ENCODE data around the gene TMC3.

Gene TMC3

DNA sequence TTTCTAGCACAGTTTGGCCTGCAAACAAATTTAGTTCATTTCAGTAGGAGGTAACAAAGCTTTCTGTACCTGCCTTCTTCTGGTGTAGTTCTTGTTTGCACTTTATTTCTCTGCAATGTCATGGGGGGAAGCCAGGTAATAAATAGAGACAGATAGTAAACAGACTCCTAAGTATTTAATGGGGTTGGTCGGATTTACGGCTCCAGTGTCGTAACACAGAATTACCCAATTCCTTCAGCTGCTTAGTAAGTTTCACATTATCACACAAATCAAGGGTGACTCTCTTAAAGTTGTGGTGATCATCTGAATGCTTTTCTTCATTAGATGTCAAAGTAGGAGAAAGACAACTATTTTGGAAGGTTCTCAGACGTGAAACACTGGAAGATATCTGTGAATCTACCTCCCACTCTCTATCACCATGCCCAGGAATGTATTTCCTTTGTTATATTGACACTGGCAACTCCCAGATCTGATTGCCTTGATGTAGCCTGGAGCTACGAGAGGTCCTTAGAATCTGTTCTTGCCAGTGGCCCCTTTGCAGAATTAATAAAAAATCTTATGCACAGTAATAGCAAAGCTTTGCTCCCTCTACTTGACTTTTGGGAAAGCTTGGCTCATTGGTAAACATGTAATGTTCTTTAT lies 25.0 kb upstream of the TMC3 start:
- no peaks in the 10 kb centered on the region for H3K4me1 ChIP-seq (ENCODE audit: insufficient read depth, low read length)
- H2AFZ ChIP-seq (ENCODE audit: low read depth, low read length), result no peak overlapping the region
- H3K4me3 ChIP-seq (ENCODE audit: low read length), result no peak overlapping the region
- H3K36me3 ChIP-seq (ENCODE audit: insufficient read depth, low read length), result no peaks in the 10 kb centered on the region
- no peaks in the 10 kb centered on the region for H3K27me3 ChIP-seq (ENCODE audit: insufficient read depth, low read length)
- no peaks in the 10 kb centered on the region for H3K9me3 ChIP-seq (ENCODE audit: low read length)

GRCh38 chr15:81398456-81398855 lies 24.4 kb upstream of the TMC3 start:
- no peaks in the 10 kb centered on the region for H3K36me3 ChIP-seq (ENCODE audit: insufficient read depth, low read length)
- H2AFZ ChIP-seq (ENCODE audit: low read depth, low read length), result no peak overlapping the region
- no peaks in the 10 kb centered on the region for H3K4me1 ChIP-seq (ENCODE audit: insufficient read depth, low read length)
- H3K27me3 ChIP-seq (ENCODE audit: insufficient read depth, low read length), result no peaks in the 10 kb centered on the region
- H3K4me3 ChIP-seq (ENCODE audit: low read length), result no peak overlapping the region
- H3K9me3 ChIP-seq (ENCODE audit: low read length), result no peaks in the 10 kb centered on the region

DNA sequence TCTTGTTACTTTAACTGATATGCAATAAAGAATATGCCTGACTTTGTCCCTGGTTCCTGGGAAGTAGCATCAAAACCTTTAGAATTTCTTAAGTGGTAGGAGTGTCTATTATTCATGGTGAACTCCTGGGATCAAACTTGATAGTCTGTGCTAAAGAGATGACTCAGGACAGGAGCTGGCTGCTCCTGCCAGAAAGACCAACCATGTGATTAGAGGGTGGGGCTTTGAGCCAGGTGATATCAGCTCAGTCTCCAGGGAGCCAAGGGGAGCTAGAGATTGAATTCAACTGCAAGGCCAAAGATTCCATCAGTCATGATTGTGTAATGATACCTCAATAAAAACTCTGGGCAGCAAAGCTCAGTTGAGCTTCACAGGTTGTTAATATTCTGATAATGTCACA lies 20.6 kb upstream of the TMC3 start:
- Histone ChIP-seq H3K4me3 (ENCODE audit: low read length) (no peak overlapping the region), H2AFZ (ENCODE audit: low read depth, low read length) (no peak overlapping the region), H3K36me3 (ENCODE audit: insufficient read depth, low read length) (no peaks in the 10 kb centered on the region), H3K27me3 (ENCODE audit: insufficient read depth, low read length) (no peaks in the 10 kb centered on the region), H3K9me3 (ENCODE audit: low read length) (no peaks in the 10 kb centered on the region), H3K4me1 (ENCODE audit: insufficient read depth, low read length) (no peaks in the 10 kb centered on the region)

DNA sequence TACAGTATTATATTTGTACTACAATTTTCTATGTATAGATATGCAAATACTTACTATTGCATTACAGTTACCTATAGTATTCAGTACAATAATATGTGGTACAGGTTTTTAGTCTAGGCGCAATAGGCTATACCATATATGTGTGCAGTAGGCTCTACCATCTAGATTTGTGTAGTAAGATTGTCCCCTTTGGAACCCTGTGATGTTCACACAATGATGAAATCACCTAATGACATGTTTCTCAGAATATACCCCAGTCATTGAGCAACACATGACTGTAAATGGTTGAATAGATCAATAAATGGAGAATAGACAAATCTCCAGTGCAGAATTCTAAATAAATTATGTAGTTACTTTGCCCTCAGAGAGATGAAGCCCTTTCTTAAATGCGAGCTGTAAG lies 17.6 kb upstream of the TMC3 start:
- Histone ChIP-seq H3K27me3 (ENCODE audit: insufficient read depth, low read length) (no peaks in the 10 kb centered on the region), H2AFZ (ENCODE audit: low read depth, low read length) (no peak overlapping the region), H3K4me1 (ENCODE audit: insufficient read depth, low read length) (no peaks in the 10 kb centered on the region), H3K36me3 (ENCODE audit: insufficient read depth, low read length) (no peaks in the 10 kb centered on the region), H3K4me3 (ENCODE audit: low read length) (no peak overlapping the region), H3K9me3 (ENCODE audit: low read length) (no peaks in the 10 kb centered on the region)

DNA sequence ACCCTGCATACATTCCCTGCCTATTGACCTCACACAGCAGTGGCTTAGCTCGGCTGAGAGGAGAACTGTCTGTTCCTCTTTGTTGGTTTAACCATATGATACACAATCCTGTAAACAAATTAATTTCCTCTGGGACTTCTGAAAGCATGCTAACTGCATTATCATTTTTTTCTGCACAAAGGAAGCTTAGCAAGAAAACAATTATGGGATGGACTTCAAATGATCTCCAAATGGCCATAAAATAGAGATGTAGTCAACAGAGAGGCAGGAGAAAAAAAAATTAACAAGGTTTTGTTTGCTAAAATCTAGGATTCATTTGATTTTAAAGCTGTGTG lies 14.4 kb upstream of the TMC3 start:
- H3K4me3 ChIP-seq (ENCODE audit: low read length), result no peak overlapping the region
- H3K36me3 ChIP-seq (ENCODE audit: insufficient read depth, low read length), result no peaks in the 10 kb centered on the region
- H2AFZ ChIP-seq (ENCODE audit: low read depth, low read length), result no peak overlapping the region
- H3K4me1 ChIP-seq (ENCODE audit: insufficient read depth, low read length), result no peaks in the 10 kb centered on the region
- no peaks in the 10 kb centered on the region for H3K9me3 ChIP-seq (ENCODE audit: low read length)
- H3K27me3 ChIP-seq (ENCODE audit: insufficient read depth, low read length), result no peaks in the 10 kb centered on the region

DNA sequence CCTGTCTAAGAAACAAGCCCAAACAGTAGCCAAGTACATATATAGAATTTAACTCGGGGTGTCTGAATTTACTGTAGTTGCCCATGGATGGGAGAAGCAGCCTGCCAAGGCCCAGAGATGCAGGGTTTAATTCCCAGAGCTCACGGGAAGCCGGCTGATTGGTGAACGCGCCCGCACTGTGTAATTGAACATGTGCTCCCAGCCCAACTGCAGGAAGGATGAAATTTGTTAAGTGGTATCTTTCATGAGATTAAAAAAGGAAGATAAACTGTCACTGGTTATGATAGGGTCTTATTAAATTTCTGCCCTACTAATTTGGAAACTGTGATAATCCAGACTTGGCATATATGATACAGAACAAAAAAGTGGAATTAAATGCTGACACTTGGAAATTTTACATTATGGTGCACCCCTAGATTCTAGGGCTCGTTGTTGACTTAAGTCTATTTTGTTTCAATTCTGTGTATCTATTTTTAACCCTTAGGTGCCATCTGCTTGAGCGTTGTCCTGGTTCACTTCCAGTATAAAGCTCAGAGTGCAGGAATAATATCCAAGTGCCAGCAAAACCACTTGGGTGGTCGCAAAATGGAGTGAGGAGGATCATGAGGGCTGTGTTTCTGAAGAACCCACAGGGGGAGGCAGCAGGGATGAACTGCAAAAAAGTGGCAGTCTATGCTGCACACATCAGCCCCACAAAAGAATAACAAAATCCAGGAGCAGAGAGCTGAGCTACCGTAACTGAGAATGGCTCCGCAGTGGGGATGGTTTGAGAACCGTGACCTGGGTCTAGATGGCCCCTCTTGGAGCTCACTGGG lies 13.8 kb upstream of the TMC3 start:
- Histone ChIP-seq H3K36me3 (ENCODE audit: insufficient read depth, low read length) (no peaks in the 10 kb centered on the region), H3K27me3 (ENCODE audit: insufficient read depth, low read length) (no peaks in the 10 kb centered on the region), H3K4me1 (ENCODE audit: insufficient read depth, low read length) (no peaks in the 10 kb centered on the region), H3K4me3 (ENCODE audit: low read length) (no peak overlapping the region), H3K9me3 (ENCODE audit: low read length) (no peaks in the 10 kb centered on the region), H2AFZ (ENCODE audit: low read depth, low read length) (no peak overlapping the region)

DNA sequence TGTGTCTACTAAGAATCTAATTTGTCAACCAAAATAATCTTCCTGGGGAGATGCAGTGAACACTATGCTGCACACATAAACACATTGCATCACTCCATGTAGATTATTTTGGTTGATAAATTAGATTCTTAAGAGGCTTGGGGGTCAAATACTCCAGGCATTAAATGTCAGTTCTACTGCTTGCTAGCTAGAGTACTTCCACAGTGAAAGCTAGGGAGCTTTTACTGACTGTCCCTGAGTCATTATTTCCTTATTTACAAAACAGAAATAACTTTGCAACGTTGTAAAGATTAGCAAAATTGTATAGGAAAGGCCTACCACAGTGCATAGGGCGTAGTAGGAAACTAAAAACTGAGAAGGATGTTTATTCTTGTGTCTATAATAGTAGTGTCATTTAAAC lies 12.9 kb upstream of the TMC3 start:
- H3K36me3 ChIP-seq (ENCODE audit: insufficient read depth, low read length), result no peaks in the 10 kb centered on the region
- H3K4me1 ChIP-seq (ENCODE audit: insufficient read depth, low read length), result no peaks in the 10 kb centered on the region
- no peak overlapping the region for H3K4me3 ChIP-seq (ENCODE audit: low read length)
- H3K27me3 ChIP-seq (ENCODE audit: insufficient read depth, low read length), result no peaks in the 10 kb centered on the region
- H2AFZ ChIP-seq (ENCODE audit: low read depth, low read length), result no peak overlapping the region
- H3K9me3 ChIP-seq (ENCODE audit: low read length), result no peaks in the 10 kb centered on the region

DNA sequence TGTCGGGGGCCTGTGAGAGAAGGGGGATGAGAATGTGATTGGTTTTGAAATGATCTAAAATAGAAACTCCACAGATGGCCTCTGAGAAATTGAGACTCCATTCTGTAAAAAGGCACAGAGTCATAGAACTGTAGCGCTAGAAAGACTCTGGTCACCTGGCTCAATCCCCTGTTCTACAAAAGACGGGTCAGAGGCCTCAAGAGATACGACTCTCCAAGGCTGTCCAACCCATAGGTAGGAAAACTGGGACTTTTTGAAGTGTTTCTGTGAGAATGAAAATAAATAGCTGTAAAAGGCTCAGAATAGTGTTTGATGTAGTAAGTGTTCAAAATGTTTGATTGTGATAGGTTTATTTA lies 11.7 kb upstream of the TMC3 start:
- Histone ChIP-seq H3K9me3 (ENCODE audit: low read length) (no peaks in the 10 kb centered on the region), H3K4me1 (ENCODE audit: insufficient read depth, low read length) (no peaks in the 10 kb centered on the region), H3K36me3 (ENCODE audit: insufficient read depth, low read length) (no peaks in the 10 kb centered on the region), H2AFZ (ENCODE audit: low read depth, low read length) (no peak overlapping the region), H3K4me3 (ENCODE audit: low read length) (no peak overlapping the region), H3K27me3 (ENCODE audit: insufficient read depth, low read length) (no peaks in the 10 kb centered on the region)

- Histone ChIP-seq H2AFZ (ENCODE audit: low read depth, low read length) (no peak overlapping the region), H3K27me3 (ENCODE audit: insufficient read depth, low read length) (no peaks in the 10 kb centered on the region), H3K4me3 (ENCODE audit: low read length) (no peak overlapping the region), H3K36me3 (ENCODE audit: insufficient read depth, low read length) (no peaks in the 10 kb centered on the region), H3K4me1 (ENCODE audit: insufficient read depth, low read length) (no peaks in the 10 kb centered on the region), H3K9me3 (ENCODE audit: low read length) (no peaks in the 10 kb centered on the region)
Observed at GRCh38 chr15:81384891-81385720, 11.1 kb upstream of the TMC3 start.

GRCh38 chr15:81381720-81382119 lies 7.7 kb upstream of the TMC3 start:
- Histone ChIP-seq H2AFZ (ENCODE audit: low read depth, low read length) (no peak overlapping the region), H3K36me3 (ENCODE audit: insufficient read depth, low read length) (no peaks in the 10 kb centered on the region), H3K4me1 (ENCODE audit: insufficient read depth, low read length) (no peaks in the 10 kb centered on the region), H3K27me3 (ENCODE audit: insufficient read depth, low read length) (no peaks in the 10 kb centered on the region), H3K9me3 (ENCODE audit: low read length) (no peaks in the 10 kb centered on the region), H3K4me3 (ENCODE audit: low read length) (no peak overlapping the region)

DNA sequence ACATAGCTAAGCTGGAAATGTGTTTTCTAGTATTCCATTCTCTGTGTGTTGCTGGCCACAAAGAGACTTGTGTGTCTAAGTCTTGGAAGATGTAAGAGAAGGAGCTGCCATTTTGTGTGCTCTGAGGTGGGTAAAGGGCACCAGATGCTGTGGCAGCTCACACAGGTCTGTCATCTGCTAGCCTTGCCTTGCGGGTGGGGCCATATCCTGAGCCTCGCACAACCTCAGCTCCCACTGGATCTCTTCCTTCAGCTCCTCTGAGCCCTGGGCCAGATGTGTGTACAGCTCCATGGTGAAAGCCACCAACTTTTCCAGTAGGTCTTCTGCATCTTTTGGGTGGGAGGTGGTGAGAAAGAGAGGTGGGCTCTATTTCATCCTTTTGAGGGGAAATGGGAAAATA lies 6.7 kb upstream of the TMC3 start:
- Histone ChIP-seq H3K36me3 (ENCODE audit: insufficient read depth, low read length) (no peaks in the 10 kb centered on the region), H3K9me3 (ENCODE audit: low read length) (no peaks in the 10 kb centered on the region), H2AFZ (ENCODE audit: low read depth, low read length) (no peak overlapping the region), H3K4me3 (ENCODE audit: low read length) (no peak overlapping the region), H3K4me1 (ENCODE audit: insufficient read depth, low read length) (no peaks in the 10 kb centered on the region), H3K27me3 (ENCODE audit: insufficient read depth, low read length) (no peaks in the 10 kb centered on the region)

DNA sequence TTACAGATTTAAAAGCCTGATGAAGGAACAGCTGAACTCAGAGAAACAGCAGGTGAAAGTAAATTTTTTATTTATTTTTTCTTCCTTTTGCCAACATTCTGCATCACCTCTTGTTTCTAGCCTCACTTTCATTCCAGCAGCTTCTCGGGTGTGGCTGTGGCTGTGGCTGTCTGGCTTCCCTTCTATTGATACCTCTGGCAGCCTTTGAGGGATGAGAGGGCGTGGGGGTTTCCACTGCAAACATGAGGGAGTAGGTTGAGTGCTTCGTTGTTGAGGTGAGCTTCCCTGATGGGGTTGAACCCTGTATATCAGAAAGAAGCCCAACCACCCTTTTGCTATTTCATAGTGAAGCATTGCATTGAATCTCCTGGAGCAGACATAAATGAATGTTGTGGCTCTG lies 6.2 kb upstream of the TMC3 start:
- Histone ChIP-seq H3K27me3 (ENCODE audit: insufficient read depth, low read length) (no peaks in the 10 kb centered on the region), H3K36me3 (ENCODE audit: insufficient read depth, low read length) (no peaks in the 10 kb centered on the region), H3K9me3 (ENCODE audit: low read length) (no peaks in the 10 kb centered on the region), H2AFZ (ENCODE audit: low read depth, low read length) (no peak overlapping the region), H3K4me1 (ENCODE audit: insufficient read depth, low read length) (no peaks in the 10 kb centered on the region), H3K4me3 (ENCODE audit: low read length) (no peak overlapping the region)

GRCh38 chr15:81379269-81379668 lies 5.3 kb upstream of the TMC3 start:
- no peaks in the 10 kb centered on the region for H3K9me3 ChIP-seq (ENCODE audit: low read length)
- H3K4me1 ChIP-seq (ENCODE audit: insufficient read depth, low read length), result no peaks in the 10 kb centered on the region
- H3K27me3 ChIP-seq (ENCODE audit: insufficient read depth, low read length), result no peaks in the 10 kb centered on the region
- H3K4me3 ChIP-seq (ENCODE audit: low read length), result no peak overlapping the region
- no peaks in the 10 kb centered on the region for H3K36me3 ChIP-seq (ENCODE audit: insufficient read depth, low read length)
- H2AFZ ChIP-seq (ENCODE audit: low read depth, low read length), result no peak overlapping the region

All from neuron (in vitro differentiated cells).